ENCODE measurements around the gene C4A.

DNA sequence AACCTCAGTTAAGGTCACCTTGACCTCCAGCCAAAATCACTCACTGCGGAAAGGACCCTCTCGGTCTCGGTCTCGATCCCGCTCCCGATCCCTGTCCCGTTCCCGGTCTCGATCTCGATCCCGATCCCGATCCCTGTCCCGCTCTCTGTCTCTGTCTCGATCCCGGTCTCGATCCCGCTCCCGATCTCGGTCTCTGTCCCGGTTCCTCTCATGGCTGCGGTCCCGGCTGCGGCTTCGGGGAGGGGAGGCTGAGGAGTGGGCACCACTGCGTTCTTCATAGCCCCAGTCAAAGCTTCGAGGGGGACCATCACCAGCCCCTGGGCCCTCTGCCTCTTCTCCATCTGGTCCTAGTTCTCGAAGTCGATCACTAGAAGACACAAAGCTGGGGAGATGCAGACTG lies 27.3 kb upstream of the C4A start:
- TF ChIP-seq, protein P1, sequence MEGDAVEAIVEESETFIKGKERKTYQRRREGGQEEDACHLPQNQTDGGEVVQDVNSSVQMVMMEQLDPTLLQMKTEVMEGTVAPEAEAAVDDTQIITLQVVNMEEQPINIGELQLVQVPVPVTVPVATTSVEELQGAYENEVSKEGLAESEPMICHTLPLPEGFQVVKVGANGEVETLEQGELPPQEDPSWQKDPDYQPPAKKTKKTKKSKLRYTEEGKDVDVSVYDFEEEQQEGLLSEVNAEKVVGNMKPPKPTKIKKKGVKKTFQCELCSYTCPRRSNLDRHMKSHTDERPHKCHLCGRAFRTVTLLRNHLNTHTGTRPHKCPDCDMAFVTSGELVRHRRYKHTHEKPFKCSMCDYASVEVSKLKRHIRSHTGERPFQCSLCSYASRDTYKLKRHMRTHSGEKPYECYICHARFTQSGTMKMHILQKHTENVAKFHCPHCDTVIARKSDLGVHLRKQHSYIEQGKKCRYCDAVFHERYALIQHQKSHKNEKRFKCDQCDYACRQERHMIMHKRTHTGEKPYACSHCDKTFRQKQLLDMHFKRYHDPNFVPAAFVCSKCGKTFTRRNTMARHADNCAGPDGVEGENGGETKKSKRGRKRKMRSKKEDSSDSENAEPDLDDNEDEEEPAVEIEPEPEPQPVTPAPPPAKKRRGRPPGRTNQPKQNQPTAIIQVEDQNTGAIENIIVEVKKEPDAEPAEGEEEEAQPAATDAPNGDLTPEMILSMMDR (IDR thresholded peaks at IDR 0.05): no peak
- no peak for TF ChIP-seq POLR2A (IDR thresholded peaks at IDR 0.05)

All from lower leg skin (tissue), 3 donors.